Measurements from ENCODE around the gene ROS1.
"Not testable (repeated sequence)": the region's sequence is repeated elsewhere in the genome, so short reads cannot be mapped to it uniquely, and the experiment has no call there.

Gene ROS1

GRCh38 chr6:117375446-117375845 lies 50.3 kb downstream of the ROS1 start:
- DNase-seq = no peak

- DNase-seq = no peak
These were observed 52.4 kb downstream of the ROS1 start for GRCh38 chr6:117373211-117373813.

GRCh38 chr6:117372289-117372688 lies 53.5 kb downstream of the ROS1 start:
- not testable (repeated sequence) for DNase-seq

GRCh38 chr6:117371492-117371891 lies 54.2 kb downstream of the ROS1 start:
- no peak for DNase-seq

GRCh38 chr6:117359581-117359980 lies 66.2 kb downstream of the ROS1 start:
- no peak for DNase-seq

GRCh38 chr6:117354671-117355070 lies 71.1 kb downstream of the ROS1 start:
- DNase-seq = no peak

GRCh38 chr6:117352466-117353081 lies 73.2 kb downstream of the ROS1 start:
- no peak for DNase-seq

- DNase-seq = no peak
These were observed 74.2 kb downstream of the ROS1 start for GRCh38 chr6:117351521-117351920.

- DNase-seq = no peak
These were observed 79.4 kb downstream of the ROS1 start for GRCh38 chr6:117346142-117346930.

- DNase-seq = no peak
These were observed 80.5 kb downstream of the ROS1 start for GRCh38 chr6:117345292-117345610.

- DNase-seq = no peak
These were observed 81.1 kb downstream of the ROS1 start for GRCh38 chr6:117344444-117345291.

- DNase-seq = no peak
These were observed 87.2 kb downstream of the ROS1 start for GRCh38 chr6:117338567-117338966.

GRCh38 chr6:117329926-117330325 lies 95.8 kb downstream of the ROS1 start:
- no peak for DNase-seq

- no peak for DNase-seq
These were observed 97.2 kb downstream of the ROS1 start for GRCh38 chr6:117328500-117328899.

- no peak for DNase-seq
These were observed 97.7 kb downstream of the ROS1 start for GRCh38 chr6:117328005-117328389.

- DNase-seq = no peak
These were observed 98.4 kb downstream of the ROS1 start for GRCh38 chr6:117327149-117328004.

GRCh38 chr6:117326396-117326795 lies 99.3 kb downstream of the ROS1 start:
- DNase-seq = no peak

- no peak for DNase-seq
These were observed 108.5 kb downstream of the ROS1 start for GRCh38 chr6:117317261-117317660.

- no peak for DNase-seq
These were observed 114.0 kb downstream of the ROS1 start for GRCh38 chr6:117311726-117312125.

GRCh38 chr6:117311310-117311709 lies 114.4 kb downstream of the ROS1 start:
- DNase-seq = no peak

- no peak for DNase-seq
These were observed 116.1 kb downstream of the ROS1 start for GRCh38 chr6:117309611-117310010.

- no peak for DNase-seq
These were observed 116.7 kb downstream of the ROS1 start for GRCh38 chr6:117309069-117309468.

Measured in GF-D8 (cell line).